SK-N-SH treated with all-trans-retinoic acid at 6 μM for 48 hours (cell line): ENCODE results near the gene ORM1.

ENCODE experiments used
- CSRNP3 ChIP-seq: fragments of 250-450 bp; sonication (Bioruptor Pico); IDR thresholded peaks from 2 replicates; pipeline ENCODE4 v1.5.1; 2021; ENCODE audit warnings: mild to moderate bottlenecking, moderate library complexity
- PATZ1 ChIP-seq: fragments of 250-450 bp; sonication (Bioruptor Pico); IDR thresholded peaks from 2 replicates; pipeline ENCODE4 v1.8.0; 2020; ENCODE audit warnings: mild to moderate bottlenecking, moderate library complexity, borderline replicate concordance
- RARB ChIP-seq: fragments of 250-450 bp; sonication (Bioruptor Pico); IDR thresholded peaks from 2 replicates; pipeline ENCODE4 v1.8.0; 2021; ENCODE audit warnings: mild to moderate bottlenecking, moderate library complexity
- SNAI2 ChIP-seq: fragments of 250-450 bp; sonication (Bioruptor Pico); IDR thresholded peaks from 2 replicates; pipeline ENCODE4 v1.5.0; 2020; ENCODE audit warnings: mild to moderate bottlenecking, moderate library complexity
- TCF4 ChIP-seq: fragments of 250-450 bp; sonication (Bioruptor Pico); IDR thresholded peaks from 2 replicates; pipeline ENCODE4 v1.8.0; 2021; ENCODE audit warnings: mild to moderate bottlenecking, moderate library complexity, borderline replicate concordance
- ZFP3 ChIP-seq: fragments of 250-450 bp; sonication (Bioruptor Pico); IDR thresholded peaks from 2 replicates; pipeline ENCODE4 v1.5.0; 2020; ENCODE audit warnings: mild to moderate bottlenecking, moderate library complexity
- TF ChIP-seq, protein P1 (sequence below): fragments of 250-450 bp; sonication (Bioruptor Pico); IDR thresholded peaks from 2 replicates; pipeline ENCODE4 v1.5.1; 2020; ENCODE audit warnings: low read depth, mild to moderate bottlenecking, moderate library complexity

- no peak for TF ChIP-seq RARB (CRISPR knock-in tag)
- no peak for TF ChIP-seq PATZ1 (CRISPR knock-in tag)
- no peak for TF ChIP-seq SNAI2 (CRISPR knock-in tag)
- TF ChIP-seq, protein P1, sequence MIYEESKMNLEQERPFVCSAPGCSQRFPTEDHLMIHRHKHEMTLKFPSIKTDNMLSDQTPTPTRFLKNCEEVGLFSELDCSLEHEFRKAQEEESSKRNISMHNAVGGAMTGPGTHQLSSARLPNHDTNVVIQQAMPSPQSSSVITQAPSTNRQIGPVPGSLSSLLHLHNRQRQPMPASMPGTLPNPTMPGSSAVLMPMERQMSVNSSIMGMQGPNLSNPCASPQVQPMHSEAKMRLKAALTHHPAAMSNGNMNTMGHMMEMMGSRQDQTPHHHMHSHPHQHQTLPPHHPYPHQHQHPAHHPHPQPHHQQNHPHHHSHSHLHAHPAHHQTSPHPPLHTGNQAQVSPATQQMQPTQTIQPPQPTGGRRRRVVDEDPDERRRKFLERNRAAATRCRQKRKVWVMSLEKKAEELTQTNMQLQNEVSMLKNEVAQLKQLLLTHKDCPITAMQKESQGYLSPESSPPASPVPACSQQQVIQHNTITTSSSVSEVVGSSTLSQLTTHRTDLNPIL, result no peak
- no peak for TF ChIP-seq CSRNP3 (CRISPR knock-in tag)
- TF ChIP-seq ZFP3 (CRISPR knock-in tag), result no peak
- TF ChIP-seq TCF4, result no peak
These were observed 7.8 kb upstream of the ORM1 start for GRCh38 chr9:114314881-114315722.
